Endothelial cell of umbilical vein (primary cell): ENCODE results near the gene AKAP6.

Experiments used
- CTCF ChIP-seq, 2 donors: IDR thresholded peaks; 1 replicate in 1 of 2; 2 replicates in 1 of 2; pipeline ENCODE4 v1.5.1; 2011; ENCODE audit warnings: low read length in 2 of 2, mild to moderate bottlenecking in 2 of 2, moderate library complexity in 2 of 2, control low read depth in 1 of 2, inconsistent platforms in 1 of 2, low read depth in 1 of 2; ENCODE audit not compliant: insufficient read depth in 1 of 2; ENCODE audit errors: extremely low read depth in 1 of 2
- EZH2 ChIP-seq: IDR thresholded peaks from 2 replicates; pipeline ENCODE4 v1.6.1; 2012; ENCODE audit warnings: borderline replicate concordance, low read depth, mild to moderate bottlenecking, moderate library complexity, low read length, inconsistent platforms; ENCODE audit not compliant: severe bottlenecking
- MYC ChIP-seq: IDR thresholded peaks from one replicate; pipeline ENCODE4 v1.6.1; 2011; ENCODE audit warnings: mild to moderate bottlenecking, low read depth, low read length
- POLR2AphosphoS5 ChIP-seq: IDR thresholded peaks from 2 replicates; pipeline ENCODE4 v1.6.1; 2012; ENCODE audit warnings: low read depth, mild to moderate bottlenecking, control low read depth, low read length, moderate library complexity; ENCODE audit not compliant: insufficient read depth

GRCh38 chr14:32422440-32422839 lies 93.3 kb downstream of the AKAP6 start:
- TF ChIP-seq MYC (no peak), EZH2 (no peak), POLR2AphosphoS5 (no peak), CTCF (IDR thresholded peaks at IDR 0.05; ENCODE audit: extremely low read depth in 1 of 2, insufficient read depth in 1 of 2, low read depth in 1 of 2, low read length in 2 of 2) (no peak)
